Keratinocyte (primary cell): Measurements from ENCODE around the gene KLHL6. TPM values are rescaled to one million over a fixed set of nuclear protein-coding genes. Genes with fewer than 3 reads are reported as not detected.

Experiments
- DNase-seq: peaks from one replicate; pipeline ENCODE4 v3.0.0-alpha.2; 2011; ENCODE audit warnings: low read depth, missing footprints, low spot score
- FAIRE-seq: peaks from 2 replicates; lab custom pipeline; 2011; peaks lifted over from hg19 to GRCh38; lab: Jason Lieb, UNC
- H2AFZ ChIP-seq: 2 replicates; pipeline ENCODE4 v1.6.0; 2012; ENCODE audit warnings: low read length, control low read depth, inconsistent platforms; ENCODE audit not compliant: control insufficient read depth
- H3K27ac ChIP-seq: 2 replicates; pipeline ENCODE4 v1.5.1; 2011; ENCODE audit warnings: low read length; ENCODE audit not compliant: control insufficient read depth, insufficient read depth
- H3K27me3 ChIP-seq: 3 replicates; pipeline ENCODE4 v1.6.0; 2011; ENCODE audit warnings: low read length; ENCODE audit not compliant: control insufficient read depth, insufficient read depth; ENCODE audit errors: extremely low read depth
- H3K36me3 ChIP-seq, 2 experiments: 2 replicates in 1 of 2; 3 replicates in 1 of 2; pipeline ENCODE4 v1.5.1; 2011; ENCODE audit warnings: low read length in 2 of 2, mild to moderate bottlenecking in 1 of 2; ENCODE audit not compliant: control insufficient read depth in 2 of 2, insufficient read depth in 2 of 2; ENCODE audit errors: extremely low read depth in 1 of 2
- H3K4me1 ChIP-seq: 3 replicates; pipeline ENCODE4 v1.5.1; 2011; ENCODE audit warnings: low read length; ENCODE audit not compliant: control insufficient read depth, insufficient read depth; ENCODE audit errors: extremely low read depth
- H3K4me2 ChIP-seq: 3 replicates; pipeline ENCODE4 v1.6.0; 2011; ENCODE audit warnings: low read depth, low read length; ENCODE audit not compliant: control insufficient read depth, insufficient read depth; ENCODE audit errors: extremely low read depth
- H3K4me3 ChIP-seq, 3 experiments: fragments of 200-600 bp in 1 of 3; sonication (generic) in 1 of 3; 2 replicates in 2 of 3; 3 replicates in 1 of 3; pipeline ENCODE4 v1.5.1; 2011 to 2016; ENCODE audit warnings: low read length in 3 of 3, mild to moderate bottlenecking in 3 of 3, control low read depth in 2 of 3, inconsistent platforms in 1 of 3, low read depth in 1 of 3, mixed read lengths in 1 of 3, mixed run types in 1 of 3, moderate library complexity in 1 of 3; ENCODE audit not compliant: control insufficient read depth in 2 of 3, insufficient read depth in 2 of 3; ENCODE audit errors: extremely low read depth in 1 of 3
- H3K79me2 ChIP-seq: 2 replicates; pipeline ENCODE4 v1.6.0; 2012; ENCODE audit warnings: low read length; ENCODE audit not compliant: control insufficient read depth, insufficient read depth
- H3K9ac ChIP-seq: 3 replicates; pipeline ENCODE4 v1.6.0; 2011; ENCODE audit warnings: low read length; ENCODE audit not compliant: control insufficient read depth, insufficient read depth; ENCODE audit errors: extremely low read depth
- H3K9me1 ChIP-seq: 3 replicates; pipeline ENCODE4 v1.6.0; 2011; ENCODE audit warnings: low read length; ENCODE audit not compliant: control insufficient read depth, insufficient read depth; ENCODE audit errors: extremely low read depth
- H3K9me3 ChIP-seq: 2 replicates; pipeline ENCODE4 v1.5.1; 2012; ENCODE audit warnings: low read depth, low read length; ENCODE audit not compliant: control insufficient read depth
- H4K20me1 ChIP-seq: 3 replicates; pipeline ENCODE4 v1.6.0; 2011; ENCODE audit warnings: low read length; ENCODE audit not compliant: control insufficient read depth, insufficient read depth; ENCODE audit errors: extremely low read depth
- EZH2 ChIP-seq: IDR thresholded peaks from one replicate; pipeline ENCODE4 v1.6.1; 2012; ENCODE audit warnings: inconsistent platforms, mild to moderate bottlenecking, low read length, moderate library complexity
- dilution Hi-C: fragments of 300-500 bp; cut with MboI; formaldehyde crosslinking; loops from one replicate; pipeline ENCODE4 v1.7.0; 2020; ENCODE audit warnings: low sequenced_read_pairs; ENCODE audit not compliant: extremely low pct_ligation_motif_present
- polyA plus RNA-seq, 5 experiments: library from polyadenylated mRNA; depleted of rRNA in 3 of 5; stranded (reverse) in 3 of 5; stranded (forward) in 1 of 5; unstranded in 1 of 5; fragments of >200 nt; gene quantifications; 1 replicate in 1 of 5; 2 replicates in 3 of 5; 3 replicates in 1 of 5; pipeline versions ENCODE4 v1.2.1 to v1.2.3, GENCODE V29; 2011 to 2012; ENCODE audit warnings: missing spikeins in 2 of 5, low read depth in 1 of 5, low replicate concordance in 1 of 5
- TF ChIP-seq, protein P1 (sequence below), 3 experiments: IDR thresholded peaks in 1 of 3; conservative IDR thresholded peaks in 1 of 3; optimal IDR thresholded peaks in 1 of 3; 2 replicates in 2 of 3; 3 replicates in 1 of 3; pipeline versions ENCODE3 to v1.5.1; 2011; ENCODE audit warnings: low read length in 3 of 3, mild to moderate bottlenecking in 3 of 3, moderate library complexity in 2 of 3, control low read depth in 1 of 3, inconsistent platforms in 1 of 3; ENCODE audit not compliant: insufficient read depth in 2 of 3; ENCODE audit errors: extremely low read depth in 1 of 3

The KLHL6 gene
- polyA plus RNA-seq, 1 donor (not counting 4 experiments of a cell fraction or from before 2014, with no cell fraction given) = 0.10 TPM

GRCh38 chr3:183519891-183520290 lies 35.6 kb downstream of the KLHL6 start:
- FAIRE-seq (no peak), DNase-seq (no peak)
- TF ChIP-seq EZH2 = no peak
- TF ChIP-seq, protein P1, sequence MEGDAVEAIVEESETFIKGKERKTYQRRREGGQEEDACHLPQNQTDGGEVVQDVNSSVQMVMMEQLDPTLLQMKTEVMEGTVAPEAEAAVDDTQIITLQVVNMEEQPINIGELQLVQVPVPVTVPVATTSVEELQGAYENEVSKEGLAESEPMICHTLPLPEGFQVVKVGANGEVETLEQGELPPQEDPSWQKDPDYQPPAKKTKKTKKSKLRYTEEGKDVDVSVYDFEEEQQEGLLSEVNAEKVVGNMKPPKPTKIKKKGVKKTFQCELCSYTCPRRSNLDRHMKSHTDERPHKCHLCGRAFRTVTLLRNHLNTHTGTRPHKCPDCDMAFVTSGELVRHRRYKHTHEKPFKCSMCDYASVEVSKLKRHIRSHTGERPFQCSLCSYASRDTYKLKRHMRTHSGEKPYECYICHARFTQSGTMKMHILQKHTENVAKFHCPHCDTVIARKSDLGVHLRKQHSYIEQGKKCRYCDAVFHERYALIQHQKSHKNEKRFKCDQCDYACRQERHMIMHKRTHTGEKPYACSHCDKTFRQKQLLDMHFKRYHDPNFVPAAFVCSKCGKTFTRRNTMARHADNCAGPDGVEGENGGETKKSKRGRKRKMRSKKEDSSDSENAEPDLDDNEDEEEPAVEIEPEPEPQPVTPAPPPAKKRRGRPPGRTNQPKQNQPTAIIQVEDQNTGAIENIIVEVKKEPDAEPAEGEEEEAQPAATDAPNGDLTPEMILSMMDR (optimal IDR thresholded peaks at IDR 0.05 in 1 of 3, IDR thresholded peaks at IDR 0.05 in 1 of 3, conservative IDR thresholded peaks at IDR 0.05 in 1 of 3; ENCODE audit: extremely low read depth in 1 of 3, insufficient read depth in 2 of 3, low read length in 3 of 3) = no peak
- Histone ChIP-seq H3K9ac (no peak overlapping the region), H3K4me2 (no peak overlapping the region), H4K20me1 (no peaks in the 10 kb centered on the region), H3K27ac (no peak overlapping the region), H3K27me3 (no peaks in the 10 kb centered on the region), H3K9me3 (no peaks in the 10 kb centered on the region), H3K4me1 (no peaks in the 10 kb centered on the region), H3K79me2 (no peaks in the 10 kb centered on the region), H3K9me1 (no peaks in the 10 kb centered on the region), H3K4me3 (no peak overlapping the region), H2AFZ (no peak overlapping the region), H3K36me3 (no peaks in the 10 kb centered on the region)
- dilution Hi-C loops = no loop called here

GRCh38 chr3:183518491-183519251 lies 36.8 kb downstream of the KLHL6 start:
- TF ChIP-seq EZH2 = no peak
- TF ChIP-seq, protein P1 (optimal IDR thresholded peaks at IDR 0.05 in 1 of 3, IDR thresholded peaks at IDR 0.05 in 1 of 3, conservative IDR thresholded peaks at IDR 0.05 in 1 of 3; ENCODE audit: extremely low read depth in 1 of 3, insufficient read depth in 2 of 3, low read length in 3 of 3) = no peak
- Histone ChIP-seq H4K20me1 (no peaks in the 10 kb centered on the region), H3K79me2 (no peaks in the 10 kb centered on the region), H3K4me1 (no peaks in the 10 kb centered on the region), H3K27me3 (no peaks in the 10 kb centered on the region), H3K9ac (no peak overlapping the region), H3K4me2 (no peak overlapping the region), H3K9me3 (no peaks in the 10 kb centered on the region), H2AFZ (no peak overlapping the region), H3K9me1 (no peaks in the 10 kb centered on the region), H3K4me3 (no peak overlapping the region), H3K27ac (no peak overlapping the region), H3K36me3 (no peaks in the 10 kb centered on the region)
- no peak for FAIRE-seq
- dilution Hi-C loops = no loop called here
- DNase-seq = no peak
